K562 (cell line): ENCODE results near the gene IL31. TPM values are rescaled to one million over a fixed set of nuclear protein-coding genes. Genes with fewer than 3 reads are reported as not detected.

ENCODE experiments used
- ATAC-seq: fragments of 200-7000 bp; cut with Tn5 transposase; 3 replicates; pipeline ENCODE4 v1.9.1; 2020; ENCODE audit warnings: moderate library complexity
- BruUV-seq: library from RNA; stranded (reverse); fragments of 400-500 nt; replicated peaks from 2 replicates; lab custom pipeline; 2021; lab: Mats Ljungman, UMichigan
- CTCF ChIA-PET: fragments of 300-600 bp; formaldehyde crosslinking; extraction: SDS; loops from one replicate; lab custom pipeline; 2021; ENCODE audit warnings: low intra/inter-chr PET ratio; lab: Yijun Ruan, JAX
- POLR2A ChIA-PET: fragments of 300-600, 350-650 bp; sonication (Branson Sonifier 250); formaldehyde crosslinking; extraction: SDS; loops from one replicate; lab custom pipeline; 2021; ENCODE audit warnings: antibody characterized with exemption, inconsistent platforms; lab: Yijun Ruan, JAX
- DNase-seq, 4 experiments: peaks; one replicate each; pipeline versions ENCODE4 v3.0.0 to v3.0.0-alpha.2; 2011 to 2018; ENCODE audit warnings: low spot score in 3 of 4, mixed read lengths in 3 of 4; ENCODE audit errors: extremely low read depth in 1 of 4
- FAIRE-seq: peaks from 2 replicates; lab custom pipeline; 2011; peaks lifted over from hg19 to GRCh38; lab: Jason Lieb, UNC
- H2AFZ ChIP-seq: 2 replicates; pipeline ENCODE4 v1.6.0; 2011; ENCODE audit warnings: low read depth, low read length, control low read depth, inconsistent platforms
- H3K27ac ChIP-seq: fragments of 200-600 bp; 3 replicates; pipeline ENCODE4 v1.8.0; 2011; ENCODE audit warnings: low read depth, mild to moderate bottlenecking, control low read depth, inconsistent platforms, low read length, moderate library complexity, mixed read lengths; ENCODE audit errors: extremely low read depth
- H3K27me3 ChIP-seq, 2 experiments: fragments of 300-600 bp in 1 of 2; 2 replicates in 1 of 2; 3 replicates in 1 of 2; pipeline versions ENCODE4 v1.6.0 to v1.8.0; 2011; ENCODE audit warnings: inconsistent platforms in 2 of 2, low read length in 2 of 2, mild to moderate bottlenecking in 1 of 2, mixed read lengths in 1 of 2, moderate library complexity in 1 of 2; ENCODE audit not compliant: control insufficient read depth in 2 of 2, insufficient read depth in 2 of 2
- H3K36me3 ChIP-seq: fragments of 300-600 bp; 3 replicates; pipeline ENCODE4 v1.8.0; 2011; ENCODE audit warnings: mild to moderate bottlenecking, low read length, inconsistent platforms; ENCODE audit not compliant: control insufficient read depth, insufficient read depth
- H3K4me1 ChIP-seq, 2 experiments: fragments of 200-600 bp in 1 of 2; replicated peaks in 1 of 2; 2 replicates in 1 of 2; 3 replicates in 1 of 2; pipeline versions ENCODE4 v1.5.1 to v1.8.0; 2011; ENCODE audit warnings: inconsistent platforms in 2 of 2, low read length in 2 of 2, mild to moderate bottlenecking in 1 of 2, mixed read lengths in 1 of 2, moderate library complexity in 1 of 2; ENCODE audit not compliant: control insufficient read depth in 2 of 2, insufficient read depth in 2 of 2
- H3K4me2 ChIP-seq: 2 replicates; pipeline ENCODE4 v1.6.1; 2011; ENCODE audit warnings: low read length, control low read depth, inconsistent platforms, mixed read lengths; ENCODE audit not compliant: insufficient read depth
- H3K4me3 ChIP-seq: fragments of 200-600 bp; sonication (generic), shearing (Covaris generic); 2 replicates; pipeline ENCODE4 v1.5.1; 2016; ENCODE audit warnings: control low read depth, inconsistent platforms
- H3K79me2 ChIP-seq: fragments of 200-600 bp; 3 replicates; pipeline ENCODE4 v1.8.0; 2011; ENCODE audit warnings: low read length, inconsistent platforms; ENCODE audit not compliant: control insufficient read depth, insufficient read depth
- H3K9ac ChIP-seq, 2 experiments: 2 replicates each; pipeline versions ENCODE4 v1.6.0 to v1.6.1; 2011; ENCODE audit warnings: low read depth in 2 of 2, low read length in 2 of 2, control low read depth in 1 of 2, inconsistent platforms in 1 of 2, mild to moderate bottlenecking in 1 of 2, mixed read lengths in 1 of 2; ENCODE audit not compliant: insufficient read depth in 1 of 2
- H3K9me1 ChIP-seq: one replicate; pipeline ENCODE4 v1.6.0; 2011; ENCODE audit warnings: inconsistent platforms, mild to moderate bottlenecking, low read length, moderate library complexity; ENCODE audit not compliant: control insufficient read depth, insufficient read depth
- H3K9me3 ChIP-seq: replicated peaks from 2 replicates; pipeline ENCODE4 v1.5.1; 2011; ENCODE audit warnings: low read depth, low read length, inconsistent platforms; ENCODE audit not compliant: control insufficient read depth, insufficient read depth
- H4K20me1 ChIP-seq: replicated peaks from 2 replicates; pipeline ENCODE4 v1.6.1; 2011; ENCODE audit warnings: low read length, inconsistent platforms, mixed read lengths; ENCODE audit not compliant: control insufficient read depth, insufficient read depth
- ADNP ChIP-seq: fragments of 200-800 bp; sonication (Bioruptor generic); IDR thresholded peaks from 2 replicates; pipeline ENCODE4 v1.6.1; 2016; ENCODE audit warnings: missing genetic modification characterization, missing compliant biosample characterization
- MAZ ChIP-seq, 2 experiments: fragments of 450-650 bp in 1 of 2; sonication (generic) in 1 of 2; formaldehyde crosslinking; IDR thresholded peaks in 1 of 2; conservative IDR thresholded peaks in 1 of 2; 2 replicates each; pipeline versions ENCODE4 v1.4.0 to v1.5.0; 2020; ENCODE audit warnings: mild to moderate bottlenecking in 1 of 2, missing genetic modification reagents in 1 of 2
- MCM2 ChIP-seq: fragments of 450-650 bp; IDR thresholded peaks from 2 replicates; pipeline ENCODE4 v1.6.1; 2017; ENCODE audit warnings: low read depth, mild to moderate bottlenecking
- NFYB ChIP-seq: IDR thresholded peaks from 2 replicates; pipeline ENCODE4 v1.6.1; 2011; ENCODE audit warnings: mild to moderate bottlenecking, moderate library complexity; ENCODE audit not compliant: insufficient read length; ENCODE audit errors: extremely low read depth
- NR3C1 ChIP-seq: sonication (generic); formaldehyde crosslinking; IDR thresholded peaks from 2 replicates; pipeline ENCODE4 v1.8.1; 2022; ENCODE audit warnings: missing genetic modification reagents
- POLR2AphosphoS5 ChIP-seq: IDR thresholded peaks from 2 replicates; pipeline ENCODE4 v1.6.1; 2011; ENCODE audit warnings: mild to moderate bottlenecking, low read depth, low read length, moderate library complexity; ENCODE audit not compliant: control insufficient read depth, insufficient read depth
- SMC3 ChIP-seq: conservative IDR thresholded peaks from 2 replicates; pipeline ENCODE4 v1.6.1; 2011; ENCODE audit warnings: low read depth, low read length, improper control_type of control experiment; ENCODE audit not compliant: insufficient read depth
- ZFPM2 ChIP-seq: fragments of 250-450 bp; sonication (Bioruptor Pico); IDR thresholded peaks from 2 replicates; pipeline ENCODE4 v1.5.1; 2022; ENCODE audit warnings: mild to moderate bottlenecking
- ZKSCAN1 ChIP-seq: fragments of 150-350 bp; IDR thresholded peaks from 2 replicates; pipeline ENCODE4 v1.6.1; 2016; ENCODE audit warnings: low read depth, low read length
- ZNF165 ChIP-seq: fragments of 250-450 bp; sonication (Bioruptor Pico); IDR thresholded peaks from 2 replicates; pipeline ENCODE4 v1.4.0; 2020; ENCODE audit warnings: borderline replicate concordance
- ZNF253 ChIP-seq: fragments of 250-450 bp; sonication (Bioruptor Pico); conservative IDR thresholded peaks from 2 replicates; pipeline ENCODE4 v1.6.1; 2021; ENCODE audit warnings: mild to moderate bottlenecking
- WGBS: fragments of 100-300 bp; shearing (Covaris generic); methylation state at CpG from one replicate; pipeline ENCODE4 v1.1.6; 2016; ENCODE audit warnings: low coverage, mixed read lengths; ENCODE audit not compliant: insufficient coverage; ENCODE audit errors: missing lambda C conversion rate; 5-methylcytosine and 5-hydroxymethylcytosine counted together
- in situ Hi-C: fragments of 300-500 bp; cut with MboI; formaldehyde crosslinking; loops from 4 replicates; pipeline ENCODE4 v1.15.0; 2018; ENCODE audit warnings: inconsistent platforms, mixed read lengths
- intact Hi-C: fragments of 100-400 bp; cut with micrococcal nuclease; formaldehyde crosslinking; loops from 2 replicates; pipeline ENCODE4 v1.14.2; 2022
- polyA plus RNA-seq, 8 experiments: library from polyadenylated mRNA; depleted of rRNA in 4 of 8; stranded (reverse) in 5 of 8; unstranded in 3 of 8; fragments of >200 nt; fragmentation: Nextera tagmentation in 2 of 8; fragmentation: Illumina TruSeq in 1 of 8; extraction: Ambion mirVana in 2 of 8; extraction: Trizol in 1 of 8; gene quantifications; 2 replicates each; pipeline versions ENCODE4 v1.2.1 to v1.2.3, GENCODE V29; 2011 to 2014; ENCODE audit warnings: inconsistent platforms in 1 of 8, missing spikeins in 1 of 8
- total RNA-seq, 7 experiments: library from RNA; depleted of rRNA in 6 of 7; stranded (reverse); fragments of >200 nt in 6 of 7; fragmentation: Illumina TruSeq in 2 of 7; extraction: Trizol in 2 of 7; gene quantifications; 2 replicates each; pipeline versions ENCODE4 v1.2.1 to v1.2.3, GENCODE V29; 2011 to 2021; ENCODE audit warnings: low replicate concordance in 1 of 7
- TF ChIP-seq, protein P1 (sequence below): fragments of 250-450 bp; sonication (Bioruptor Pico); IDR thresholded peaks from 2 replicates; pipeline ENCODE4 v1.4.0; 2020; ENCODE audit warnings: mild to moderate bottlenecking
- TF ChIP-seq, protein P2 (sequence below): fragments of 250-450 bp; sonication (Bioruptor Pico); IDR thresholded peaks from 2 replicates; pipeline ENCODE4 v1.8.0; 2022; ENCODE audit warnings: inconsistent platforms, mild to moderate bottlenecking, moderate library complexity, borderline replicate concordance
- TF ChIP-seq, protein P3 (sequence below): fragments of 450-650 bp; IDR thresholded peaks from one replicate; pipeline ENCODE4 v1.6.1; 2018; ENCODE audit warnings: mild to moderate bottlenecking, moderate library complexity; ENCODE audit not compliant: partially characterized antibody
- TF ChIP-seq, protein P4 (sequence below): fragments of 250-450 bp; sonication (Bioruptor Pico); IDR thresholded peaks from 2 replicates; pipeline ENCODE4 v1.5.0; 2021; ENCODE audit warnings: mild to moderate bottlenecking, moderate library complexity

The IL31 gene
- total and polyA plus RNA-seq, 9 of the 15 experiments (the other 6 are each of a cell fraction or from before 2014, with no cell fraction given), result not detected

DNA sequence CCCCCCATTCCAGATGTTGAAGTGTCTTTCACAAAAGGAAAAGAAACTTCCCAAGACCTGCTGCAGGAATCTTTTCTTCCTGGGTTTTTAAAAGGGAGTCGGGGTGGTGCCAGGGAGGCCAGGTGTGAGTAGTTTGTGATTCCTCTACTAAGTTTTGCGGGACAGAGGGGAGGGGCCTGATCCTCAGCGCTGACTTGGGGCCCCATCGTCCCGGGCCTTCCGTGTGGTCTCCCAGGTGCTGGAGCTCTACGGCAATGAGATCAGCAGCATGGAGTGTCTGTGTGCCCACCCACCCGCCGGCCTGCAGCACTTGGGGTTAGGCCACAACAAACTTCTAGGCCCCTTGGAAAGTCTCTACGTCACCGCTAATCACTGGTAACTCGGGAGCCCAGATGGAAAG lies 13.4 kb upstream of the IL31 start:
- no peak for ATAC-seq
- Histone ChIP-seq H4K20me1 (no peaks in the 10 kb centered on the region), H3K4me1 (peaks cover 5 to 19% of the 10 kb centered on the region in 2 experiments; a peak in 4 of 5 replicates), H3K36me3 (no peaks in the 10 kb centered on the region), H3K27me3 (no peaks in the 10 kb centered on the region), H3K9me3 (no peaks in the 10 kb centered on the region), H3K4me2 (no peak overlapping the region), H3K4me3 (no peak overlapping the region), H3K27ac (no peak overlapping the region), H3K9me1 (no peaks in the 10 kb centered on the region), H2AFZ (no peak overlapping the region), H3K9ac (no peak overlapping the region), H3K79me2 (no peaks in the 10 kb centered on the region)
- BruUV-seq, result no TSS peak
- in situ Hi-C loops (no loop called here), intact Hi-C loops (no loop called here)
- TF ChIP-seq ADNP (tag), result no peak
- no peak for TF ChIP-seq ZKSCAN1
- TF ChIP-seq, protein P1, sequence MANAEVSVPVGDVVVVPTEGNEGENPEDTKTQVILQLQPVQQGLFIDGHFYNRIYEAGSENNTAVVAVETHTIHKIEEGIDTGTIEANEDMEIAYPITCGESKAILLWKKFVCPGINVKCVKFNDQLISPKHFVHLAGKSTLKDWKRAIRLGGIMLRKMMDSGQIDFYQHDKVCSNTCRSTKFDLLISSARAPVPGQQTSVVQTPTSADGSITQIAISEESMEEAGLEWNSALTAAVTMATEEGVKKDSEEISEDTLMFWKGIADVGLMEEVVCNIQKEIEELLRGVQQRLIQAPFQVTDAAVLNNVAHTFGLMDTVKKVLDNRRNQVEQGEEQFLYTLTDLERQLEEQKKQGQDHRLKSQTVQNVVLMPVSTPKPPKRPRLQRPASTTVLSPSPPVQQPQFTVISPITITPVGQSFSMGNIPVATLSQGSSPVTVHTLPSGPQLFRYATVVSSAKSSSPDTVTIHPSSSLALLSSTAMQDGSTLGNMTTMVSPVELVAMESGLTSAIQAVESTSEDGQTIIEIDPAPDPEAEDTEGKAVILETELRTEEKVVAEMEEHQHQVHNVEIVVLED (CRISPR knock-in tag), result no peak
- TF ChIP-seq ZFPM2 (CRISPR knock-in tag), result no peak
- no peak for TF ChIP-seq ZNF165 (CRISPR knock-in tag)
- TF ChIP-seq MAZ (CRISPR knock-in tag; conservative IDR thresholded peaks at IDR 0.05 in 1 of 2, IDR thresholded peaks at IDR 0.05 in 1 of 2), result no peak
- no peak for TF ChIP-seq NR3C1
- TF ChIP-seq, protein P2, sequence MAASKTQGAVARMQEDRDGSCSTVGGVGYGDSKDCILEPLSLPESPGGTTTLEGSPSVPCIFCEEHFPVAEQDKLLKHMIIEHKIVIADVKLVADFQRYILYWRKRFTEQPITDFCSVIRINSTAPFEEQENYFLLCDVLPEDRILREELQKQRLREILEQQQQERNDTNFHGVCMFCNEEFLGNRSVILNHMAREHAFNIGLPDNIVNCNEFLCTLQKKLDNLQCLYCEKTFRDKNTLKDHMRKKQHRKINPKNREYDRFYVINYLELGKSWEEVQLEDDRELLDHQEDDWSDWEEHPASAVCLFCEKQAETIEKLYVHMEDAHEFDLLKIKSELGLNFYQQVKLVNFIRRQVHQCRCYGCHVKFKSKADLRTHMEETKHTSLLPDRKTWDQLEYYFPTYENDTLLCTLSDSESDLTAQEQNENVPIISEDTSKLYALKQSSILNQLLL (CRISPR knock-in tag), result no peak
- TF ChIP-seq, protein P3, sequence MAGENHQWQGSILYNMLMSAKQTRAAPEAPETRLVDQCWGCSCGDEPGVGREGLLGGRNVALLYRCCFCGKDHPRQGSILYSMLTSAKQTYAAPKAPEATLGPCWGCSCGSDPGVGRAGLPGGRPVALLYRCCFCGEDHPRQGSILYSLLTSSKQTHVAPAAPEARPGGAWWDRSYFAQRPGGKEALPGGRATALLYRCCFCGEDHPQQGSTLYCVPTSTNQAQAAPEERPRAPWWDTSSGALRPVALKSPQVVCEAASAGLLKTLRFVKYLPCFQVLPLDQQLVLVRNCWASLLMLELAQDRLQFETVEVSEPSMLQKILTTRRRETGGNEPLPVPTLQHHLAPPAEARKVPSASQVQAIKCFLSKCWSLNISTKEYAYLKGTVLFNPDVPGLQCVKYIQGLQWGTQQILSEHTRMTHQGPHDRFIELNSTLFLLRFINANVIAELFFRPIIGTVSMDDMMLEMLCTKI, result no peak
- TF ChIP-seq MCM2, result no peak
- no peak for TF ChIP-seq SMC3
- TF ChIP-seq ZNF253 (CRISPR knock-in tag), result no peak
- no peak for TF ChIP-seq NFYB
- TF ChIP-seq, protein P4, sequence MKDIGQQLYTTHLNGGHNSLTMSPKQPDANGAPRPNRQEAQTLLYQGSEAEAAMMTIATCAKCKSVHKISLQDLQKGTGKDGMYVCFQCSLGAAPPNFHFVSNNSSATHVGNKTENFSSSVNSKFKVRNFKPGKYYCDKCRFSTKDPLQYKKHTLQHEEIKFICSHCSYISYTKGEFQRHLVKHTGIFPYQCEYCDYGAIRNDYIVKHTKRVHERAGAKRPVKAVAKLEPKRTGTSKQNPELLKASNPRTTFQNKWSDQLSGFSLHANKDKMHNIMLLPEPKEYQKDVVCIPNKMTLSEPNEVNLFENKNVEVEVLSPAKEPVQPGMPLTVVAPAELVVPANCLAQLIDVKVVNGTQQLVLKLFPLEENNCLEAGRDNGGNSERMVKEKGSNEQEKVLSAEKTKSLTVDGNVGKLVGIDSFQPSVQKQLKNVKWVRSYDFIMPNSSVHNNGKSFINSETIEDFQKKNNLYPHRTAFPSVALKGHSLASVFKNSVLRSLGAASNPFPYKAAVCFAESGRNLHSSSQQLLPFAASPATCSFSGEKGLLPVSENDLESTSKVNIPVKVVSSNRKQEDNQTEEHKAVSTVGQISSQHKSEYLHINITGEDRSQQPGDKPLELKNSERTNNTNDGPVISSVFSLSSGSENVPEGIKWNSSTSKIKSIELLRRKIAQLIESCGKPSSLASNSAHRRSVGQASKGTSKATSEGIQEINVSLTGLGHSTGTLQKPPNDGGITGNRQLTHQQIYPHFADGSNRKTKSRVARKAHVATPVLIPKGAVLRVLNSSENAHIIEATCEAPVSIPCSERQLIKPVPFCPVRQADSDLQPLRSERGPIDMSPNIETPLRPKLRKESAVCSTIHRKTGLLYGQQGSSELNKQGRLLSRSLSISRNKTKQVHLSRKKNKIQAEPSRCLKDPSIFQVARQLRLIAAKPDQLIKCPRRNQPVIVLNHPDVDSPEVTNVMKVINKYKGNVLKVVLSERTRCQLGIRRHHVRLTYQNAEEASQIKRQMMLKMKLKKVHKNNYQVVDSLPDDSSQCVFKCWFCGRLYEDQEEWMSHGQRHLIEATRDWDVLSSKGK (CRISPR knock-in tag), result no peak
- TF ChIP-seq POLR2AphosphoS5, result no peak
- DNase-seq, result peak in 1 of 4 experiments; percentile 5
- ChIA-PET POLR2A (no interaction called here), CTCF (no interaction called here)
- no peak for FAIRE-seq
- WGBS, result 51% methylated on average over 12 of the region's 12 CpGs
